ENCODE measurements around the gene RGS19. TPM values are rescaled to one million over a fixed set of nuclear protein-coding genes. Genes with fewer than 3 reads are reported as not detected.

The RGS19 gene
- total RNA-seq, 1 donor, result 9.8 TPM

- no peak for DNase-seq (ENCODE audit: low read depth)
- H3K4me3 ChIP-seq (ENCODE audit: low read depth, low read length), result peak within 1 kb of the TSS; percentile 58
- no peak for TF ChIP-seq CTCF (IDR thresholded peaks at IDR 0.05; ENCODE audit: insufficient read depth, low read length)
Measured at GRCh38 chr20:64083804-64084684, 4.7 kb upstream of the RGS19 start, which contains the start of gene LKAAEAR1. Gene LKAAEAR1 (minus strand): TSS chr20:64084398. CDS start chr20:64084219, 179 bp downstream.

GRCh38 chr20:64083378-64083803, 4.1 kb upstream of the RGS19 start:
- TF ChIP-seq CTCF (IDR thresholded peaks at IDR 0.05; ENCODE audit: insufficient read depth, low read length), result peak; percentile 64
- peak; percentile 54 for DNase-seq (ENCODE audit: low read depth)
- H3K4me3 ChIP-seq (ENCODE audit: low read depth, low read length), result peak overlapping the region; percentile 58

DNA sequence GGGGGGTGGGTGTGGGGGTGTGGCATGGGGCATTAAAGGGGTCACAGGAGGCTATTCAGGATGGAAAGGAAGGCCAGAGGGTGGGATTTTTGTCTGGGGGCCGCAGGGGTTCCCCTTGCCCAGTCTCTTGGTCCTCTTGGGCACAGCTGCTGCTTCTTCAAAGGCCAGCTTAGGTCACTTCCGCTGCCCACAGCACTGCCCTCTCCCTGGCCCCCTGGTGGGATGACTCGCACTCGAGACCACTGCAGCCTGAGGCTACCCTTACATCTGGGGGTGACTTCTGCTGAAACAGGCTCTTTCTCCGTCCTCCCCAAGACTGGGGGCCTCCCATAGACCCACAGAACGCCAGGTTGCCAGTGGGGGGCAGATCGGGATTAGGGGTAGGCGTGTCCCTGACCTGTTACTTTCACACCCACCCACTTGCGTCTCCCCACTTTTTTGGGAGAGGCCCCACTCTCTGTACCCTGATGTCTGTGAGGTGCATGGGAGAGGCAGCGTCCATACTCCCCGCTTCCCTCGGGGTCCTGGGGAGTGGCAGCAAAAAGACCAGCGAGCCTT, 3.6 kb upstream of the RGS19 start:
- no peak for DNase-seq (ENCODE audit: low read depth)
- TF ChIP-seq CTCF (IDR thresholded peaks at IDR 0.05; ENCODE audit: insufficient read depth, low read length), result no peak
- no peak overlapping the region for H3K4me3 ChIP-seq (ENCODE audit: low read depth, low read length)

DNA sequence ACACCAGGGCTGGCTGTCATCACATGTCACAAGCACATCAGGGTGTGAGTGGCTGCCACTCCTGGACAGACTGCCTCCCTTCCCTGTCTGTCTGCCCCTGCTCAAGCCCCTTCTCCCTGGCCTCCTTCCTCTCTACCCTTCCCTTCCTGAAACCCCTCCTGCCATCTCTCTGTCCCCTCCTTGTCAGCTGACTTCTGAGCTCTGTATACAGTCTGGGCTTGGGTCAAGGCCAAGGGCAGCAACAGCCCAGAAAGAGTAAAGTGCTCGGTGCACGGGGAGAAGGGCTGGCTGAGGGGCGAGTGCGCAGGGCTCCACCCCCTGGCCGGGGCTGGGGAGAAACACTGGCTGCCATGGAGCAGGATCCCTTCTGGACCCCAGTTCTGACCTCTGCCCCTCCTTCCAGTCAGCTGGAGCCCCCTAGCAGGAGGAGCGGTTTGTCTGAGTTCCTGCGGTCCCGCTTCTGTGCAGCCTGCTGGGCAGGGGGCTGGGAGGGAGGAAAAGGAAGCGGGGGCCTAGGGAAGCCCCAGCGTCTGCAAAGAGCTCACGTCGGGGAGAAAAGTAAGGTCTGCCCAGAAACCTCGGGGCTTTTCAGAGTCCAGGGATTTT, 2.9 kb upstream of the RGS19 start:
- no peak for DNase-seq (ENCODE audit: low read depth)
- no peak overlapping the region for H3K4me3 ChIP-seq (ENCODE audit: low read depth, low read length)
- no peak for TF ChIP-seq CTCF (IDR thresholded peaks at IDR 0.05; ENCODE audit: insufficient read depth, low read length)

DNA sequence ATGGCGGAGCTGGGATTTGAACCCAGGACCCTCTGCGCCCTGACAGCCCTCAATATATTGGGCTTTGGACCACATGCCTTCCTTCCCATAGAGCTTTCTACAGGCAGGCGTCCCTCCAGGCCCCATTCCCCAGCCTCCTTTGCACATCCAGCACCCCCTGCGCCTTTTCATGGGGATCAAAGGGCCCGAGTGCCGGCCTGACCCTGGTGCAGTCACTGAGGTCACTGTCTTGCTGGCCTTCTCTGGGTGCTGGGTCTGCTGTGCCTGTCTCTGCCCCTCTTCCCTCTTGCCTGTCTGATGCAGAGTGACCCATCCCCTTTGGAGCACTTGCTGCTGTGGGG, 2.3 kb upstream of the RGS19 start:
- TF ChIP-seq CTCF (IDR thresholded peaks at IDR 0.05; ENCODE audit: insufficient read depth, low read length), result no peak
- H3K4me3 ChIP-seq (ENCODE audit: low read depth, low read length), result no peak overlapping the region
- no peak for DNase-seq (ENCODE audit: low read depth)

DNA sequence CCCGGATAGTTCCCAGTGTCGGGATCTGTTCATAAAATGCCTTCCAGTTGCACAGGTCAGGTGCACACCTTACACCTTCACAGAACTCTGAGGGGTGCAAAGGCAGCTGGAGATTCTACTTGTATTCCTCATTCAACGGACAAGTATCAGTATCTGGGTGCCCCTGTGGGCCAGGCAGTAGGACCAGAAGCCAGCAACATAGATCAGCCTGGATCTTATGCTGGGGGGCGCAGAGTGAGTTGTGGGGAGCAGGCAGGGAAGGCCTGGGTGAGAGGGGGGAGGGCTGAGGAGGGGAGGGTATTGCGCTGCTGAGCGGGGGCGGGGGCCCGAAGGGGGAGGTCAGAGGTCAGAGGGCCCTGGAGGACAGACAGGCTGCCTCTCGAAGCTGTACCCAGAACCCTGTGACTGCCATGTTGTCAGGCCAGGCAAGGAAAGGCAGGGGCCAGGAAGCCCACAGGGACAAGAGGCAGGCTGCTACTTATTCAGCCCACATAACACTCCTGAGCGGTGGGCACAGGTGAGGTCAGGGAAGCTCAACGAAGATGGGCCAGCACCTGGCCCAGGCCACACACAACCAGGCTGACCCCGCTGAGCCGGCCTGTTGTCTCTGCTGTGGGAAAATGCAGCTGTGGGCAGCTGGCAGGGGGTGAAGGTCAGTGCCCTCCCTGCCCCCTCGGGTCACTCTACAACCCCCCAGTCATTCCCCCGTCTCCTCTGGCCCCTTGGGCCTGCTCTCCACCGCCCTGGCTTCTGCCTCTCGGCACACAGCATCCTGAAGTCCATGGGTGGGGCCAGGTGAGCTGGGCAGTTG, 1.7 kb upstream of the RGS19 start:
- no peak for TF ChIP-seq CTCF (IDR thresholded peaks at IDR 0.05; ENCODE audit: insufficient read depth, low read length)
- no peak overlapping the region for H3K4me3 ChIP-seq (ENCODE audit: low read depth, low read length)

More for the DNA sequence above, 1.7 kb upstream of the RGS19 start:
- no peak for DNase-seq (ENCODE audit: low read depth)
